ENCODE results near the gene MYORG. TPM values are rescaled to one million over a fixed set of nuclear protein-coding genes. Genes with fewer than 3 reads are reported as not detected.
"Not testable (repeated sequence)": the region's sequence is repeated elsewhere in the genome, so short reads cannot be mapped to it uniquely, and the experiment has no call there.

Gene MYORG
- polyA plus RNA-seq, 1 experiment, result 0.22 TPM

DNA sequence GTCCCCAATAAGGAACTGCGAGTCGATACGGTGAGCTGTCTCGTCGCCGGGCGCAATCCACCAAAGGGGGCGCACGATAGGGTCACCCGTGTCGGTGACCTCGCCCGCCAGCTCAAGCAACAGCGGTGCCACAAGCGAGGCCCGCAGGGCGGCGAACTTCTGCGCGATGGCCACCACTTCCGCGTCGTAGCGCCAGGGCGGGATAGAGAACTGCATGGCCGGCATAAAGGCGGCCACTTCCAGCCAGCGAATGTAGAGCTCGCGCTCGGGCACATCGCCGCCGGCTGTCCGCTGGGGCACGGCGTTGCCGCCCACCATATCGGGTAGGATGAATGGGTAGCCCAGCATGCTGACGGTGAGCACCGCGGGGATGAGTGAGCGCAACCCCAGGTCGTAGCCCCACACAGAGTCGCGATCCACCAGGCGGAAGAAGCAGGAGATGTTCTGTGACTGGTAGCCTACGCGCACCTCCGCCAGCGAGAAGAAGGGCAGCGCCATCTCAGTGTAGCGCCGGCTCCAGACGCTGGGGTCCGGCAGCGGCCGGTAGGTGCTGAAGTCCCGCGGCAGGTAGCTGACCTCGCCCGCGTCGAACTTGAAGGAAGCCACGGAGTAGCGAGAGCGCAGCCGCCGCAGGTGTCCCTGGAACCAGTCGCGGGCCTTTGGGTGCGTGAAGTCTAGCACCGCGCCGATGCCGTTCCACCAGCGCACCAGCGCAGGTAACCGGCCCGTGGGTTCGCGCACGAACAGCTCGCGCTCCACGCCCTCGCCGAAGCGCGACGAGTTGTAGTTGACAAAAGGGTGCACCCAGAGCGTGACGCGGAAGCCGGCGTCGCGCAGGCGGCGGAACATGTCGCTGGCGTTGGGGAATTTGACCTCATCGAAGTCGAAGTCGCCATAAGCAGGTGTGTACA is 5.5 kb downstream of the MYORG start:
- ChIA-PET CTCF (interaction anchor here (0.6 to 2.0 kb wide), 5 partner anchors 8 to 116 kb away, joined by 3 to 10 read pairs (median 3); no protein-coding TSS in a partner anchor), POLR2A (no interaction called here)
- TF ChIP-seq, protein P1, sequence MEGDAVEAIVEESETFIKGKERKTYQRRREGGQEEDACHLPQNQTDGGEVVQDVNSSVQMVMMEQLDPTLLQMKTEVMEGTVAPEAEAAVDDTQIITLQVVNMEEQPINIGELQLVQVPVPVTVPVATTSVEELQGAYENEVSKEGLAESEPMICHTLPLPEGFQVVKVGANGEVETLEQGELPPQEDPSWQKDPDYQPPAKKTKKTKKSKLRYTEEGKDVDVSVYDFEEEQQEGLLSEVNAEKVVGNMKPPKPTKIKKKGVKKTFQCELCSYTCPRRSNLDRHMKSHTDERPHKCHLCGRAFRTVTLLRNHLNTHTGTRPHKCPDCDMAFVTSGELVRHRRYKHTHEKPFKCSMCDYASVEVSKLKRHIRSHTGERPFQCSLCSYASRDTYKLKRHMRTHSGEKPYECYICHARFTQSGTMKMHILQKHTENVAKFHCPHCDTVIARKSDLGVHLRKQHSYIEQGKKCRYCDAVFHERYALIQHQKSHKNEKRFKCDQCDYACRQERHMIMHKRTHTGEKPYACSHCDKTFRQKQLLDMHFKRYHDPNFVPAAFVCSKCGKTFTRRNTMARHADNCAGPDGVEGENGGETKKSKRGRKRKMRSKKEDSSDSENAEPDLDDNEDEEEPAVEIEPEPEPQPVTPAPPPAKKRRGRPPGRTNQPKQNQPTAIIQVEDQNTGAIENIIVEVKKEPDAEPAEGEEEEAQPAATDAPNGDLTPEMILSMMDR (IDR thresholded peaks at IDR 0.05; ENCODE audit: insufficient read depth, low read depth, low read length), result peak; percentile 37; the same call in 1 of the 2 replicates
- Histone ChIP-seq H3K27me3 (ENCODE audit: control insufficient read depth, insufficient read depth, low read length) (peaks cover 18% of the 10 kb centered on the region), H3K36me3 (ENCODE audit: control insufficient read depth, insufficient read depth, low read length) (no peaks in the 10 kb centered on the region), H3K4me3 (ENCODE audit: low read depth, low read length) (peak overlapping the region; percentile 42)
- no peak for DNase-seq (ENCODE audit: low read depth)

DNA sequence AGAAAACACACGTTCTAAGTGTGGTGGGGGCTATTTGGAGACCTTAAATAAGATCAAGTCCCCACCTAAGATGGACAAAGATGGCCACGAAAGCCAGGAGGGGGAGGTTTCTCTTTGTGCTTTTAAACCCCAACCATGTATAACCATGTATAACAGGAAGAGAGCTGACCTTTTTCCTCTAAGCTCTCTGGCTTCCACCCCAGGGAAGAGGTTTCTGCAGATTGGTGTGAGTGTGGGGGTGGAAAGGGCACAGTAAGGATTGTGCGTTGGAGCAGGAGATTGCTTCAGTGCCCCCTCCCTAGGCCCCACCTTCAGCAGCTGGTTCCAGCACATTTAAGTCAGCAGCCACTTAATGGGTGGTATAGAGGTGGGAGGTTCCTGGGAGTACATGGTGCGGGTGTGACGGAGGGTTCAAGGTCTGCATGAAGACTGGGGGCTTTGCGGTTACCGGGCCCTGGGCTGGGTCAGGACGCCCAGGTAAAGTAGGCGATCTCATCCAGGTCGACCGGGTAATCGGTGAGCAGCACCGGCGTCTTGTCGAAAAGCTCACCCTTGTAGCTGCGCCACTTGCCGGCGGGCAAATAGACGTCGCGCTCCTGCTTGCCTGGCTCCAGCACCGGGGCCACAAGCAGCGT is 6.2 kb downstream of the MYORG start:
- peaks cover 18% of the 10 kb centered on the region for H3K27me3 ChIP-seq (ENCODE audit: control insufficient read depth, insufficient read depth, low read length)
- H3K36me3 ChIP-seq (ENCODE audit: control insufficient read depth, insufficient read depth, low read length), result no peaks in the 10 kb centered on the region
- H3K4me3 ChIP-seq (ENCODE audit: low read depth, low read length), result peak overlapping the region; percentile 42
- TF ChIP-seq, protein P1 (IDR thresholded peaks at IDR 0.05; ENCODE audit: insufficient read depth, low read depth, low read length), result no peak
- POLR2A ChIA-PET, result no interaction called here
- no peak for DNase-seq (ENCODE audit: low read depth)
- CTCF ChIA-PET, result interaction anchor here (0.8 to 2.0 kb wide), 4 partner anchors 9 to 115 kb away, joined by 3 to 10 read pairs (median 4); no protein-coding TSS in a partner anchor

DNA sequence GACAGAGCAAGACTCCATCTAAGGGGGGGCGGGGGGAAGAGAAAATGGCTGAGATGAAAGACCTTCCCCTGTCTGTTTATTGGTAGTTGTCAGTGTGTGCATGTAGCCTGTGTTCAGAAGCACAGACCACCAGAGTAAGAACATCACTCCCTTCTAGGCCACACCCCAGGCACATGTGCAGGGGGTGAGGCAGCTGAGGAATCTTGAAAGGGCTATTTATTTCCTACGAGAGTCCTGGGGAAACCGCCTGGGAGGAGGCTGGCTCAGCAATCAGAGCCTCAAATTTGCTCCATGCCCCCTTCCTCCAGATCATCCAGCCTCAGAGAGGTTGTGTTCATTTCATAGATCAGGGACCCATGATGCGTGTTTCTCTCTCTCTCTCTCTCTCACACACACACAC is 7.1 kb downstream of the MYORG start:
- TF ChIP-seq, protein P1 (IDR thresholded peaks at IDR 0.05; ENCODE audit: insufficient read depth, low read depth, low read length), result no peak
- ChIA-PET POLR2A (no interaction called here), CTCF (interaction anchor here (0.7 to 2.1 kb wide), 3 partner anchors 10 to 73 kb away, joined by 3 to 10 read pairs (median 10); no protein-coding TSS in a partner anchor)
- Histone ChIP-seq H3K27me3 (ENCODE audit: control insufficient read depth, insufficient read depth, low read length) (peaks cover 18% of the 10 kb centered on the region), H3K4me3 (ENCODE audit: low read depth, low read length) (no peak overlapping the region), H3K36me3 (ENCODE audit: control insufficient read depth, insufficient read depth, low read length) (no peaks in the 10 kb centered on the region)
- no peak for DNase-seq (ENCODE audit: low read depth)

DNA sequence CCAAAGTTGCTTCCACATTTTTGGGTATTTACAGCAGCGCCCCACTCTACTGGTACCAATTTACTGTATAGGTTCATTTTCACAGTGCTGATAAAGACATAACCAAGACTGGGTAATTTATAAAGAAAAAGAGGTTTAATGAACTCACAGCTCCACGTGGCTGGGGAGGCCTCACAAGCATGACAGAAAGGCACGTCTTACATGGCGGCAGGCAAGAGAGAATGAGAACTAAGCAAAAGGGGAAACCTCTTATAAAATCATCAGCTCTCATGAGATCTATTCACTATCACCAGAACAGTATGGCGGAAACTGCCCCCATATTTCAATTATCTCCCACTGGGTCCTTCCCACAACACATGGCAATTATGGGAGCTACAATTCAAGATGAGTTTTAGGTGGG is 7.9 kb downstream of the MYORG start:
- DNase-seq (ENCODE audit: low read depth); H3K36me3 ChIP-seq (ENCODE audit: control insufficient read depth, insufficient read depth, low read length); POLR2A ChIA-PET; H3K4me3 ChIP-seq (ENCODE audit: low read depth, low read length): not testable (repeated sequence)
- CTCF ChIA-PET, result interaction anchor here (0.7 to 2.1 kb wide), 2 partner anchors 10 to 74 kb away, joined by 3 to 10 read pairs; no protein-coding TSS in a partner anchor
- peaks cover 16% of the 10 kb centered on the region for H3K27me3 ChIP-seq (ENCODE audit: control insufficient read depth, insufficient read depth, low read length)

DNA sequence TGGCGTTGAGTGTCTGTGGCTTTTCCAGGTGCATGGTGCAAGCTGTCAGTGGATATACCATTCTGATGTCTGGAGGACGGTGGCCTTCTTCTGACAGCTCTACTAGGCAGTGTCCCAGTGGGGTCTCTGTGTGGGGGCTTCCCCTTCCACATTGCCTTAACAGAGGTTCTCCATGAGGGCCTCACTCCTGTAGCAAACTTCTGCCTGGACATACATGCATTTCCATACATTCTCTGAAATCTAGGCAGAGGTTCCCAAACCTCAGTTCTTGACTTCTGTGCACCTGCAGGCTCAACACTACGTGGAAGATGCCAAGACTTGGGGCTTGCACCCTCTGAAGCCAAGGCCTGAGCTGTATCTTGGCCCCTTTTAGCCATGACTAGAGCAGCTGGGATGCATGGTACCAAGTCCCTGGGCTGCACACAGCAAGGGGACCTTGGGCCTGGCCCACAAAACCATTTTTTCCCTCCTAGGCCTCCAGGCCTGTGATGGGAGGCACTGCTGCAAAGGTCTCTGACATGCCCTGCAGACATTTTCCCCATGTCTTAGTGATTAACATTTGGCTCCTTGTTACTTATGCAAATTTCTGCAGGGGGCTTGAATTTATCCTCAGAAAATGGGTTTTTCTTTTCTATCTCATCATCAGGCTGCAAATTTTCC is 8.8 kb downstream of the MYORG start:
- H3K36me3 ChIP-seq (ENCODE audit: control insufficient read depth, insufficient read depth, low read length); POLR2A ChIA-PET; H3K4me3 ChIP-seq (ENCODE audit: low read depth, low read length); DNase-seq (ENCODE audit: low read depth): not testable (repeated sequence)
- CTCF ChIA-PET, result interaction anchor here (2.1 kb wide), 1 partner anchor 11 kb away, joined by 10 read pairs; no protein-coding TSS in a partner anchor
- peaks cover 14% of the 10 kb centered on the region for H3K27me3 ChIP-seq (ENCODE audit: control insufficient read depth, insufficient read depth, low read length)
